ENCODE data around the gene IL20. TPM values are rescaled to one million over a fixed set of nuclear protein-coding genes. Genes with fewer than 3 reads are reported as not detected.
A peak's percentile ranks its signal among the peaks of the same experiment; 100 is the strongest.

IL20 gene
- total RNA-seq, 1 experiment from 2014 or later = not detected

DNA sequence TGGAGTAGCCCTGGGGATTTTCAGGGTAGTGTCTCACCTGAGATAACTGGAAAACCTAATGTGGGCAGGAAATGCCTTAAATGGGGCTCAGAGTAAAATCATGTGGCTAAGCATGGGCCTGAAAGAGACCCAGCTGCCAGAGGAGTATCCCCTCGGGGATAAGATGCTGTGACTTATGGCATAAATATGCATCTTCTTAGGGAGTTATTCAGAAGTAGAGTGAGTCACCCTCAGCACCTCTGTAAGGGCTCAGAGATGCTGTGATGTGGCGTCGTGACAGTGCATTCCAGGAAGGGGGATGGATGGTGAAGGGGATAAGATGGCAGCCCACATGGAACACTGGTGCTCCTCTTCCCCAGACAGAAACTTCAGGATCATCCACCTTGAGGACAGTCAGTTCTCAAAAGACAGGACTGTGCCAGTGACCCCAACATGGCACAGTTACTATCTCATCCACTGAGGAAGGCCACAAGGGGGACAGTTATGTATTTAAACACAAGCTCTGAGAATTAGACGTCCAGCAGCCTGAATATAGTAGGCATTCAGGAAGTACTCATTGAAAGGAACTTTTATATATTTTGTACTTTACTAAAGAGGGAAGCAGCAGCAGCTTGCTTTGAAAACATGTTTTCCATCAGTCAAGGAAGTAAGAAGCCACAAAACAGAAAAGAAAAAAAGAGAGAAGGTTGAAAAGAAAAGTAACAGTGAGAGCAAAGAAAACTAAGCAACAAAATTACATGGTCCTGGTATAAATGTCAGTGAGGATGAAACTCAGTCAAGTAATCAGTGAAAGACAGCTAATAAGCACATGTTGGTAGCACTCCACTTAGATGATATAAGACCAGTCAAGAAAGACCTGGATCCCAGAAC, 40.1 kb downstream of the IL20 start:
- in situ Hi-C loops (cut with HindIII; ENCODE audit: low pct_unique_long_range_greater_than_20kb, low sequenced_read_pairs) = no loop called here
- ChIA-PET CTCF (no interaction called here), POLR2A (no interaction called here)
- BruUV-seq (replicated peaks) = no TSS peak
- DNase-seq (ENCODE audit: low read depth, low spot score) (no peak), ATAC-seq (no peak)
- Histone ChIP-seq H3K27ac (ENCODE audit: low read length) (no peak overlapping the region), H3K4me1 (ENCODE audit: control insufficient read depth, insufficient read depth, low read length) (no peaks in the 10 kb centered on the region), H3K36me3 (ENCODE audit: control insufficient read depth, insufficient read depth, low read length) (no peaks in the 10 kb centered on the region), H3K9me3 (ENCODE audit: control insufficient read depth, insufficient read depth, low read depth, low read length) (no peaks in the 10 kb centered on the region), H3K4me3 (ENCODE audit: low read depth in 2 of 2, low read length in 2 of 2) (no peak overlapping the region), H3K27me3 (ENCODE audit: control insufficient read depth, insufficient read depth, low read length) (peaks cover 14% of the 10 kb centered on the region)
- TF ChIP-seq, protein P1, sequence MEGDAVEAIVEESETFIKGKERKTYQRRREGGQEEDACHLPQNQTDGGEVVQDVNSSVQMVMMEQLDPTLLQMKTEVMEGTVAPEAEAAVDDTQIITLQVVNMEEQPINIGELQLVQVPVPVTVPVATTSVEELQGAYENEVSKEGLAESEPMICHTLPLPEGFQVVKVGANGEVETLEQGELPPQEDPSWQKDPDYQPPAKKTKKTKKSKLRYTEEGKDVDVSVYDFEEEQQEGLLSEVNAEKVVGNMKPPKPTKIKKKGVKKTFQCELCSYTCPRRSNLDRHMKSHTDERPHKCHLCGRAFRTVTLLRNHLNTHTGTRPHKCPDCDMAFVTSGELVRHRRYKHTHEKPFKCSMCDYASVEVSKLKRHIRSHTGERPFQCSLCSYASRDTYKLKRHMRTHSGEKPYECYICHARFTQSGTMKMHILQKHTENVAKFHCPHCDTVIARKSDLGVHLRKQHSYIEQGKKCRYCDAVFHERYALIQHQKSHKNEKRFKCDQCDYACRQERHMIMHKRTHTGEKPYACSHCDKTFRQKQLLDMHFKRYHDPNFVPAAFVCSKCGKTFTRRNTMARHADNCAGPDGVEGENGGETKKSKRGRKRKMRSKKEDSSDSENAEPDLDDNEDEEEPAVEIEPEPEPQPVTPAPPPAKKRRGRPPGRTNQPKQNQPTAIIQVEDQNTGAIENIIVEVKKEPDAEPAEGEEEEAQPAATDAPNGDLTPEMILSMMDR (IDR thresholded peaks at IDR 0.05) = no peak
- no peak for TF ChIP-seq POLR2AphosphoS5 (IDR thresholded peaks at IDR 0.05; ENCODE audit: low read depth, low read length)
- TF ChIP-seq, protein P2, sequence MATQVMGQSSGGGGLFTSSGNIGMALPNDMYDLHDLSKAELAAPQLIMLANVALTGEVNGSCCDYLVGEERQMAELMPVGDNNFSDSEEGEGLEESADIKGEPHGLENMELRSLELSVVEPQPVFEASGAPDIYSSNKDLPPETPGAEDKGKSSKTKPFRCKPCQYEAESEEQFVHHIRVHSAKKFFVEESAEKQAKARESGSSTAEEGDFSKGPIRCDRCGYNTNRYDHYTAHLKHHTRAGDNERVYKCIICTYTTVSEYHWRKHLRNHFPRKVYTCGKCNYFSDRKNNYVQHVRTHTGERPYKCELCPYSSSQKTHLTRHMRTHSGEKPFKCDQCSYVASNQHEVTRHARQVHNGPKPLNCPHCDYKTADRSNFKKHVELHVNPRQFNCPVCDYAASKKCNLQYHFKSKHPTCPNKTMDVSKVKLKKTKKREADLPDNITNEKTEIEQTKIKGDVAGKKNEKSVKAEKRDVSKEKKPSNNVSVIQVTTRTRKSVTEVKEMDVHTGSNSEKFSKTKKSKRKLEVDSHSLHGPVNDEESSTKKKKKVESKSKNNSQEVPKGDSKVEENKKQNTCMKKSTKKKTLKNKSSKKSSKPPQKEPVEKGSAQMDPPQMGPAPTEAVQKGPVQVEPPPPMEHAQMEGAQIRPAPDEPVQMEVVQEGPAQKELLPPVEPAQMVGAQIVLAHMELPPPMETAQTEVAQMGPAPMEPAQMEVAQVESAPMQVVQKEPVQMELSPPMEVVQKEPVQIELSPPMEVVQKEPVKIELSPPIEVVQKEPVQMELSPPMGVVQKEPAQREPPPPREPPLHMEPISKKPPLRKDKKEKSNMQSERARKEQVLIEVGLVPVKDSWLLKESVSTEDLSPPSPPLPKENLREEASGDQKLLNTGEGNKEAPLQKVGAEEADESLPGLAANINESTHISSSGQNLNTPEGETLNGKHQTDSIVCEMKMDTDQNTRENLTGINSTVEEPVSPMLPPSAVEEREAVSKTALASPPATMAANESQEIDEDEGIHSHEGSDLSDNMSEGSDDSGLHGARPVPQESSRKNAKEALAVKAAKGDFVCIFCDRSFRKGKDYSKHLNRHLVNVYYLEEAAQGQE (IDR thresholded peaks at IDR 0.05; ENCODE audit: insufficient read depth in 1 of 2, low read depth in 2 of 2, low read length in 1 of 2) = no peak
- no peak for TF ChIP-seq SIN3A (IDR thresholded peaks at IDR 0.05; ENCODE audit: borderline replicate concordance, insufficient read depth, low read depth, low read length)
- TF ChIP-seq TCF7L2 (IDR thresholded peaks at IDR 0.05; ENCODE audit: low read depth, low read length) = no peak
- intact Hi-C loops (cut with micrococcal nuclease; ENCODE audit: unreplicated experiment) = no loop called here

DNA sequence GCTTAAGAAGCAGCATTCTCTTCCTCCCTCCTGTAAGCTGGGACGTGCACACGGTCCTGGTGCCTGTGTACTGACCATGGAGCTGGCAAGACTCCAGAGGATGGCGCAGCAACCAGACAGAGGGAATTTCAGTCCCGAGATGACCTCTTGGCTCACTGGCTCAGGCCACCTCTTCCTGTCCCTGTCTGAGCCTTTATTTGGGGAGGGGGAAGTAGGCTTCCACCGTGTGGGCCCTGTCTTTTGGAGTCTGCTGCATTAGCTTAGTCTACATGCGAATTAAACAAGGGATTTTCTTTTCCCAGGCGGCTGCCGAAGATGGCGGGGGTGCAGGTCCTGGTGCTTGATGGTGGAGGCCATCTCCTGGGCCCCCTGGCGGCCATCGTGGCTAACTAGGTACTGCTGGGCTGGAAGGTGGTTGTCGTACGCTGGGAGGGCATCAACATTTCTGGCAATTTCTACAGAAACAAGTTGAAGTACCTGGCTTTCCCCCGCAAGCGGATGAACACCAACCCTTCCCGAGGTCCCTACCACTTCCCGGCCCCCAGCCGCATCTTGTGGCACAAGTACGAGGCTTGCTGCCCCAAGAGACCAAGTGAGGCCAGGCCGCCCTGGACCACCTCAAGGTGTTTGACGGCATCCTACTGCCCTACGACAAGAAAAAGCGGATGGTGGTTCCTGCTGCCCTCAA, 42.0 kb downstream of the IL20 start:
- no peak for ATAC-seq
- H3K36me3 ChIP-seq (ENCODE audit: control insufficient read depth, insufficient read depth, low read length) = no peaks in the 10 kb centered on the region
- no peaks in the 10 kb centered on the region for H3K4me1 ChIP-seq (ENCODE audit: control insufficient read depth, insufficient read depth, low read length)
- POLR2A ChIA-PET = no interaction called here
- in situ Hi-C loops (cut with HindIII; ENCODE audit: low pct_unique_long_range_greater_than_20kb, low sequenced_read_pairs) (no loop called here), intact Hi-C loops (cut with micrococcal nuclease; ENCODE audit: unreplicated experiment) (no loop called here)
- TF ChIP-seq, protein P1 (IDR thresholded peaks at IDR 0.05) = peak; percentile 72
- TF ChIP-seq TCF7L2 (IDR thresholded peaks at IDR 0.05; ENCODE audit: low read depth, low read length) = no peak
- no TSS peak for BruUV-seq (replicated peaks)
- H3K27me3 ChIP-seq (ENCODE audit: control insufficient read depth, insufficient read depth, low read length) = peaks cover 19% of the 10 kb centered on the region
- no peak for DNase-seq (ENCODE audit: low read depth, low spot score)
- no peaks in the 10 kb centered on the region for H3K9me3 ChIP-seq (ENCODE audit: control insufficient read depth, insufficient read depth, low read depth, low read length)
- H3K27ac ChIP-seq (ENCODE audit: low read length) = no peak overlapping the region
- CTCF ChIA-PET = no interaction called here
- no peak overlapping the region for H3K4me3 ChIP-seq (ENCODE audit: low read depth in 2 of 2, low read length in 2 of 2)
